ENCODE results near the gene KDM1B. TPM values are rescaled to one million over a fixed set of nuclear protein-coding genes. Genes with fewer than 3 reads are reported as not detected.
A peak's percentile ranks its signal among the peaks of the same experiment; 100 is the strongest.

KDM1B gene
- total RNA-seq, 2 experiments from 2014 or later, result 14.4 to 15.2 TPM

GRCh38 chr6:18260448-18261106, 105.4 kb downstream of the KDM1B start:
- peak; percentile 44 for DNase-seq
- CTCF ChIA-PET, result interaction anchor here (0.6 to 1.0 kb wide), 2 partner anchors 9 to 45 kb away, joined by 4 read pairs; no protein-coding TSS in a partner anchor
- Mint-ChIP-seq H3K4me3 (peak overlapping the region; percentile 2), H3K4me1 (ENCODE audit: low read depth) (peaks cover 50% of the 10 kb centered on the region), H3K9me3 (peaks cover 5% of the 10 kb centered on the region), H3K27ac (peak overlapping the region; percentile 6), H3K36me3 (ENCODE audit: low read depth) (peaks cover 64% of the 10 kb centered on the region), H3K27me3 (ENCODE audit: low read depth) (no peaks in the 10 kb centered on the region)
- intact Hi-C loops (cut with micrococcal nuclease), result loop anchor here (5.0 kb wide), 1 partner anchor 1938 kb away; no protein-coding TSS in a partner anchor

GRCh38 chr6:18261877-18262276, 106.7 kb downstream of the KDM1B start:
- peaks cover 7% of the 10 kb centered on the region for H3K9me3 Mint-ChIP-seq
- H3K4me3 Mint-ChIP-seq, result peak overlapping the region; percentile 39
- H3K36me3 Mint-ChIP-seq (ENCODE audit: low read depth), result peaks cover 57% of the 10 kb centered on the region
- peaks cover 52% of the 10 kb centered on the region for H3K4me1 Mint-ChIP-seq (ENCODE audit: low read depth)
- no peaks in the 10 kb centered on the region for H3K27me3 Mint-ChIP-seq (ENCODE audit: low read depth)
- DNase-seq, result no peak
- no peak overlapping the region for H3K27ac Mint-ChIP-seq
- CTCF ChIA-PET, result no interaction called here
- intact Hi-C loops (cut with micrococcal nuclease), result loop anchor here (2.0 to 5.0 kb wide), 2 partner anchors 139 to 1940 kb away; no protein-coding TSS in a partner anchor

- H3K36me3 Mint-ChIP-seq (ENCODE audit: low read depth), result peaks cover 48% of the 10 kb centered on the region
- H3K4me1 Mint-ChIP-seq (ENCODE audit: low read depth), result peaks cover 52% of the 10 kb centered on the region
- peak overlapping the region; percentile 96 for H3K4me3 Mint-ChIP-seq
- H3K27ac Mint-ChIP-seq, result peak overlapping the region; percentile 98
- intact Hi-C loops (cut with micrococcal nuclease), result loop anchor here (1.0 to 5.0 kb wide), 9 partner anchors 22 to 1941 kb away; partner anchors contain the start of genes FAM8A1, KDM1B, NUP153 and TPMT
- peak; percentile 76 for DNase-seq
- CTCF ChIA-PET, result interaction anchor here (0.6 kb wide), 1 partner anchor 12 kb away, joined by 4 read pairs; no protein-coding TSS in a partner anchor
- no peaks in the 10 kb centered on the region for H3K27me3 Mint-ChIP-seq (ENCODE audit: low read depth)
- peaks cover 7% of the 10 kb centered on the region for H3K9me3 Mint-ChIP-seq
Observed at GRCh38 chr6:18262702-18263417, 107.6 kb downstream of the KDM1B start.

GRCh38 chr6:18263418-18264218, 108.4 kb downstream of the KDM1B start:
- CTCF ChIA-PET, result interaction anchor here (0.6 kb wide), 1 partner anchor 11 kb away, joined by 4 read pairs; no protein-coding TSS in a partner anchor
- intact Hi-C loops (cut with micrococcal nuclease), result loop anchor here (1.0 to 5.0 kb wide), 10 partner anchors 22 to 1941 kb away; partner anchors contain the start of genes FAM8A1, KDM1B, NUP153 and RNF144B
- Mint-ChIP-seq H3K27me3 (ENCODE audit: low read depth) (no peaks in the 10 kb centered on the region), H3K36me3 (ENCODE audit: low read depth) (peaks cover 44% of the 10 kb centered on the region), H3K4me3 (peak overlapping the region; percentile 96), H3K4me1 (ENCODE audit: low read depth) (peaks cover 51% of the 10 kb centered on the region), H3K9me3 (peaks cover 7% of the 10 kb centered on the region), H3K27ac (peak overlapping the region; percentile 98)
- DNase-seq, result peak; percentile 27

GRCh38 chr6:18264219-18264922, 109.1 kb downstream of the KDM1B start, which contains the start of gene DEK:
DEK (minus strand) TSS chr6:18264530; CDS start chr6:18263987, 543 bp downstream.
- CTCF ChIA-PET, result interaction anchor here (1.6 kb wide), 1 partner anchor 66 kb away, joined by 4 read pairs; no protein-coding TSS in a partner anchor
- DNase-seq, result peak; percentile 91
- Mint-ChIP-seq H3K27ac (peak within 1 kb of the TSS; percentile 98), H3K9me3 (peaks cover 7% of the 10 kb centered on the region), H3K36me3 (ENCODE audit: low read depth) (peaks cover 40% of the 10 kb centered on the region), H3K4me1 (ENCODE audit: low read depth) (peaks cover 47% of the 10 kb centered on the region), H3K4me3 (peak within 1 kb of the TSS; percentile 96), H3K27me3 (ENCODE audit: low read depth) (no peaks in the 10 kb centered on the region)
- intact Hi-C loops (cut with micrococcal nuclease), result loop anchor here (1.0 to 5.0 kb wide), 2 partner anchors 123 to 1942 kb away; partner anchors contain the start of gene RNF144B

GRCh38 chr6:18264923-18265377, 109.7 kb downstream of the KDM1B start:
- Mint-ChIP-seq H3K4me3 (peak overlapping the region; percentile 82), H3K4me1 (ENCODE audit: low read depth) (peaks cover 41% of the 10 kb centered on the region), H3K27ac (peak overlapping the region; percentile 91), H3K9me3 (peaks cover 7% of the 10 kb centered on the region), H3K36me3 (ENCODE audit: low read depth) (peaks cover 35% of the 10 kb centered on the region), H3K27me3 (ENCODE audit: low read depth) (no peaks in the 10 kb centered on the region)
- no peak for DNase-seq
- CTCF ChIA-PET, result interaction anchor here (1.6 kb wide), 1 partner anchor 65 kb away, joined by 4 read pairs; no protein-coding TSS in a partner anchor
- intact Hi-C loops (cut with micrococcal nuclease), result loop anchor here (1.0 to 5.0 kb wide), 2 partner anchors 122 to 1943 kb away; partner anchors contain the start of gene RNF144B

GRCh38 chr6:18265787-18266522, 110.7 kb downstream of the KDM1B start:
- Mint-ChIP-seq H3K9me3 (peaks cover 7% of the 10 kb centered on the region), H3K27ac (no peak overlapping the region), H3K36me3 (ENCODE audit: low read depth) (peaks cover 26% of the 10 kb centered on the region), H3K4me3 (peak overlapping the region; percentile 82), H3K27me3 (ENCODE audit: low read depth) (no peaks in the 10 kb centered on the region), H3K4me1 (ENCODE audit: low read depth) (peaks cover 31% of the 10 kb centered on the region)
- CTCF ChIA-PET, result interaction anchor here (0.6 to 1.6 kb wide), 2 partner anchors 37 to 64 kb away, joined by 3 to 4 read pairs; no protein-coding TSS in a partner anchor
- intact Hi-C loops (cut with micrococcal nuclease), result no loop called here
- no peak for DNase-seq

GRCh38 chr6:18266523-18266912, 111.3 kb downstream of the KDM1B start:
- no peaks in the 10 kb centered on the region for H3K27me3 Mint-ChIP-seq (ENCODE audit: low read depth)
- no peak for DNase-seq
- H3K4me3 Mint-ChIP-seq, result no peak overlapping the region
- H3K4me1 Mint-ChIP-seq (ENCODE audit: low read depth), result peaks cover 25% of the 10 kb centered on the region
- peaks cover 23% of the 10 kb centered on the region for H3K36me3 Mint-ChIP-seq (ENCODE audit: low read depth)
- H3K27ac Mint-ChIP-seq, result no peak overlapping the region
- H3K9me3 Mint-ChIP-seq, result peaks cover 7% of the 10 kb centered on the region
- CTCF ChIA-PET, result no interaction called here
- intact Hi-C loops (cut with micrococcal nuclease), result no loop called here

GRCh38 chr6:18268066-18268465, 112.8 kb downstream of the KDM1B start:
- Mint-ChIP-seq H3K9me3 (peaks cover 7% of the 10 kb centered on the region), H3K4me1 (ENCODE audit: low read depth) (peaks cover 11% of the 10 kb centered on the region), H3K27me3 (ENCODE audit: low read depth) (peaks cover 5% of the 10 kb centered on the region), H3K4me3 (no peak overlapping the region), H3K36me3 (ENCODE audit: low read depth) (peaks cover 9% of the 10 kb centered on the region), H3K27ac (no peak overlapping the region)
- CTCF ChIA-PET, result no interaction called here
- intact Hi-C loops (cut with micrococcal nuclease), result loop anchor here (2.0 kb wide), 1 partner anchor 57 kb away; no protein-coding TSS in a partner anchor
- DNase-seq, result no peak

- peaks cover 7% of the 10 kb centered on the region for H3K27me3 Mint-ChIP-seq (ENCODE audit: low read depth)
Observed at GRCh38 chr6:18269253-18269652, 114.0 kb downstream of the KDM1B start.

More at GRCh38 chr6:18269253-18269652, 114.0 kb downstream of the KDM1B start:
- peak; percentile 25 for DNase-seq
- Mint-ChIP-seq H3K9me3 (peaks cover 7% of the 10 kb centered on the region), H3K27ac (no peak overlapping the region), H3K36me3 (ENCODE audit: low read depth) (no peaks in the 10 kb centered on the region), H3K4me3 (no peak overlapping the region), H3K4me1 (ENCODE audit: low read depth) (peaks cover 11% of the 10 kb centered on the region)
- CTCF ChIA-PET, result no interaction called here
- intact Hi-C loops (cut with micrococcal nuclease), result loop anchor here (2.0 kb wide), 1 partner anchor 56 kb away; no protein-coding TSS in a partner anchor

Data from activated naive CD4-positive, alpha-beta T cell treated with anti-CD3 and anti-CD28 coated beads for 36 hours (primary cell).